Breast epithelium (tissue), 3 donors: ENCODE results near the gene CCL19.

ENCODE experiments used
- POLR2A ChIP-seq: fragments of 450-650 bp; IDR thresholded peaks from one replicate; pipeline ENCODE4 v1.6.1; 2016; ENCODE audit warnings: antibody characterized with exemption, mild to moderate bottlenecking, moderate library complexity
- POLR2AphosphoS5 ChIP-seq, 3 donors: sonication (generic); formaldehyde crosslinking; IDR thresholded peaks; one replicate each; pipeline ENCODE4 v1.6.1; 2017; ENCODE audit warnings: antibody characterized with exemption in 3 of 3
- TF ChIP-seq, protein P1 (sequence below), 3 donors: fragments of 450-650 bp; IDR thresholded peaks; one replicate each; pipeline ENCODE4 v1.5.1; 2016 to 2017; ENCODE audit warnings: antibody characterized with exemption in 3 of 3, mild to moderate bottlenecking in 3 of 3, moderate library complexity in 3 of 3

DNA sequence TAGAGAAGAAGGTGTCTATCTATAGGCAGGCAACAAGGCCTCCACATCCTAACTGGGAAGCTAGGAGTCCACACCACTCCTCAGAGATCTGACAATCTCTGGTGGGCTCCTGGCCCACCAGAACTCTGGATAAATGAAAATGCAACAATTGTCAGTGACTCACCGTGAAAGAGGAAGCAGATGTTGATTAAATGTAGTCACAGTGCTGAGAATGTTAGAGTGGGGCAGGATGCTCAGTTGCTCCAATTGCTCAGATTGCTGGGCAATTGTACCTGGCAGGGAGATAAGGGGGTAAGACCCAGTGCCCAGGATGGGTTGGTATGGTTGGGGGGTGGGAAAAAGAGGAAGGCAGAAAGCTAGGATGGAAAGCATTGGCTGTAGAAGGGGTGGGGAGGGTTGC, 4.3 kb downstream of the CCL19 start:
- TF ChIP-seq, protein P1, sequence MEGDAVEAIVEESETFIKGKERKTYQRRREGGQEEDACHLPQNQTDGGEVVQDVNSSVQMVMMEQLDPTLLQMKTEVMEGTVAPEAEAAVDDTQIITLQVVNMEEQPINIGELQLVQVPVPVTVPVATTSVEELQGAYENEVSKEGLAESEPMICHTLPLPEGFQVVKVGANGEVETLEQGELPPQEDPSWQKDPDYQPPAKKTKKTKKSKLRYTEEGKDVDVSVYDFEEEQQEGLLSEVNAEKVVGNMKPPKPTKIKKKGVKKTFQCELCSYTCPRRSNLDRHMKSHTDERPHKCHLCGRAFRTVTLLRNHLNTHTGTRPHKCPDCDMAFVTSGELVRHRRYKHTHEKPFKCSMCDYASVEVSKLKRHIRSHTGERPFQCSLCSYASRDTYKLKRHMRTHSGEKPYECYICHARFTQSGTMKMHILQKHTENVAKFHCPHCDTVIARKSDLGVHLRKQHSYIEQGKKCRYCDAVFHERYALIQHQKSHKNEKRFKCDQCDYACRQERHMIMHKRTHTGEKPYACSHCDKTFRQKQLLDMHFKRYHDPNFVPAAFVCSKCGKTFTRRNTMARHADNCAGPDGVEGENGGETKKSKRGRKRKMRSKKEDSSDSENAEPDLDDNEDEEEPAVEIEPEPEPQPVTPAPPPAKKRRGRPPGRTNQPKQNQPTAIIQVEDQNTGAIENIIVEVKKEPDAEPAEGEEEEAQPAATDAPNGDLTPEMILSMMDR (IDR thresholded peaks at IDR 0.05), result no peak
- TF ChIP-seq POLR2A (no peak), POLR2AphosphoS5 (IDR thresholded peaks at IDR 0.05) (no peak)
